B cell (primary cell): ENCODE measurements around the gene CD93. TPM values are rescaled to one million over a fixed set of nuclear protein-coding genes. Genes with fewer than 3 reads are reported as not detected.

Source experiments
- polyA plus RNA-seq: library from polyadenylated mRNA; depleted of rRNA; stranded (reverse); fragments of >200 nt; gene quantifications from 2 replicates; pipeline ENCODE4 v1.2.3, GENCODE V29; 2012
- total RNA-seq, 2 donors: library from RNA; stranded (reverse); fragments of 120-200 nt in 1 of 2; gene quantifications; 1 replicate in 1 of 2; 2 replicates in 1 of 2; pipeline versions ENCODE4 v1.2.3 to v1.2.4, GENCODE V29; 2013 to 2022

Gene CD93
- total and polyA plus RNA-seq, 2 donors (not counting 1 experiment from before 2014, with no cell fraction given) = 0.12 to 0.51 TPM

Other genes with a start within 250 kb of the CD93 start
- not detected in 2 replicates for gene SSTR4, start 51.0 kb downstream of the CD93 start, total RNA-seq
- gene SSTR4, start 51.0 kb downstream of the CD93 start, polyA plus RNA-seq = not detected in 2 replicates
- gene THBD, start 36.7 kb downstream of the CD93 start, total RNA-seq = not detected in 2 replicates
- gene THBD, start 36.7 kb downstream of the CD93 start, polyA plus RNA-seq = 0.62 and 0.78 TPM in 2 replicates